Psoas muscle (tissue), 8 donors: ENCODE data around the gene CUX1. TPM values are rescaled to one million over a fixed set of nuclear protein-coding genes. Genes with fewer than 3 reads are reported as not detected.
A peak's percentile ranks its signal among the peaks of the same experiment; 100 is the strongest.

Source experiments
- ATAC-seq, 4 donors: fragments of 200-7000 bp; cut with Tn5 transposase; one replicate each; pipeline ENCODE4 v1.9.1; 2020; ENCODE audit warnings: moderate library complexity in 3 of 4, mild to moderate bottlenecking in 2 of 4
- DNase-seq, 2 donors: peaks; one replicate each; pipeline ENCODE4 v3.0.0-alpha.2; 2020
- H3K27ac ChIP-seq: fragments of 200-600 bp; one replicate; pipeline ENCODE4 v1.8.0; 2022
- H3K27me3 ChIP-seq, 3 donors: fragments of 200-600 bp in 1 of 3; one replicate each; pipeline versions ENCODE4 v1.6.1 to v1.8.0; 2013 to 2022; ENCODE audit warnings: low read length in 2 of 3, mild to moderate bottlenecking in 2 of 3, moderate library complexity in 1 of 3; ENCODE audit not compliant: insufficient read depth in 3 of 3
- H3K36me3 ChIP-seq, 2 donors: fragments of 200-600 bp in 1 of 2; one replicate each; pipeline versions ENCODE4 v1.6.1 to v1.8.0; 2013 to 2022; ENCODE audit warnings: low read depth in 1 of 2, mild to moderate bottlenecking in 1 of 2, moderate library complexity in 1 of 2; ENCODE audit not compliant: insufficient read depth in 1 of 2
- H3K4me1 ChIP-seq: fragments of 200-600 bp; one replicate; pipeline ENCODE4 v1.8.0; 2022
- H3K4me3 ChIP-seq: fragments of 200-600 bp; one replicate; pipeline ENCODE4 v1.8.0; 2022; ENCODE audit warnings: mild to moderate bottlenecking
- H3K9me3 ChIP-seq: fragments of 200-600 bp; one replicate; pipeline ENCODE4 v1.8.0; 2022
- CTCF ChIP-seq: fragments of 200-600 bp; IDR thresholded peaks from one replicate; pipeline ENCODE4 v1.8.0; 2022; ENCODE audit warnings: antibody characterized with exemption
- WGBS, 3 donors: extraction: QIAGEN DNeasy Blood & Tissue Kit; methylation state at CpG; one replicate each; pipeline versions ENCODE4 v1.1.6 to v1.1.7; 2013; 5-methylcytosine and 5-hydroxymethylcytosine counted together
- intact Hi-C, 2 donors: fragments of 100-400 bp; cut with DNase I; formaldehyde crosslinking; loops; one replicate each; pipeline versions ENCODE4 v1.11.0 to v1.14.2; 2022
- polyA plus RNA-seq, 3 donors: library from polyadenylated mRNA; stranded (reverse); fragments of 200-250 nt; gene quantifications; one replicate each; pipeline ENCODE4 v1.2.3, GENCODE V29; 2013
- total RNA-seq, 4 donors: library from RNA; stranded (reverse); fragmentation: NEBNext Ultra II Directional in 2 of 4; extraction: Animal tissue kit (Norgen Biotek cat#: 25700) in 2 of 4; gene quantifications; one replicate each; pipeline versions ENCODE4 v1.2.1 to v1.2.4, GENCODE V29; 2021 to 2023
- donor health status: healthy with polysubstance abuse.
- donor health status: DM: no; HTN: no; CAD: no; lungs with moderate emphysema.
- donor health status: Bipolar disorder and iron deficiency.
- donor health status: healthy.
- donor health status: DM: yes; HTN: yes; CAD: no.
- donor health status: DM: no; HTN: no; CAD: no.
- donor health status: DM: no; HTN: no; CAD: no.
- donor health status: DM: yes; HTN: yes; CAD: no.

CUX1 gene
- total and polyA plus RNA-seq, 7 donors: 12.5 to 95.6 (median 72.4) TPM

GRCh38 chr7:102255916-102256315 is 438.5 kb downstream of the CUX1 start:
- 82 to 84% (median 82%) methylated on average over 15 of the region's 15 CpGs for WGBS, 3 donors
- Histone ChIP-seq H3K27ac (no peak overlapping the region), H3K27me3 (peaks cover 0 to 3% (median 0%) of the 10 kb centered on the region in 3 donors), H3K4me3 (no peak overlapping the region), H3K9me3 (no peaks in the 10 kb centered on the region), H3K4me1 (no peaks in the 10 kb centered on the region), H3K36me3 (no peaks in the 10 kb centered on the region)
- no peak for ATAC-seq
- TF ChIP-seq CTCF: no peak
- no peak for DNase-seq
- intact Hi-C loops: no loop called here

- ATAC-seq (no peak), DNase-seq (no peak)
- no peaks in the 10 kb centered on the region for H3K9me3 ChIP-seq
- intact Hi-C loops: no loop called here
- no peaks in the 10 kb centered on the region for H3K4me1 ChIP-seq
- WGBS, 3 donors: 86 to 91% (median 90%) methylated on average over 25 of the region's 25 CpGs
- TF ChIP-seq CTCF: no peak
- H3K4me3 ChIP-seq: no peak overlapping the region
- H3K36me3 ChIP-seq: no peaks in the 10 kb centered on the region
- no peaks in the 10 kb centered on the region for H3K27me3 ChIP-seq
- no peak overlapping the region for H3K27ac ChIP-seq
Observed at GRCh38 chr7:102258073-102258748, 440.8 kb downstream of the CUX1 start.

GRCh38 chr7:102258749-102259107 is 441.3 kb downstream of the CUX1 start:
- 73 to 83% (median 78%) methylated on average over 12 of the region's 12 CpGs for WGBS, 3 donors
- no peak overlapping the region for H3K27ac ChIP-seq
- H3K9me3 ChIP-seq: no peaks in the 10 kb centered on the region
- intact Hi-C loops: no loop called here
- H3K4me1 ChIP-seq: no peaks in the 10 kb centered on the region
- H3K27me3 ChIP-seq: no peaks in the 10 kb centered on the region
- H3K36me3 ChIP-seq: no peaks in the 10 kb centered on the region
- ATAC-seq: no peak
- no peak overlapping the region for H3K4me3 ChIP-seq
- TF ChIP-seq CTCF: no peak
- no peak for DNase-seq

GRCh38 chr7:102260856-102261255 is 443.4 kb downstream of the CUX1 start:
- DNase-seq (no peak), ATAC-seq (peak in 2 of 4 donors; percentile 45 to 60)
- Histone ChIP-seq H3K4me1 (no peaks in the 10 kb centered on the region), H3K9me3 (no peaks in the 10 kb centered on the region), H3K36me3 (no peaks in the 10 kb centered on the region), H3K27me3 (no peaks in the 10 kb centered on the region), H3K4me3 (no peak overlapping the region), H3K27ac (no peak overlapping the region)
- no peak for TF ChIP-seq CTCF
- intact Hi-C loops: no loop called here
- WGBS, 3 donors: 44 to 50% (median 44%) methylated on average over 9 of the region's 9 CpGs

GRCh38 chr7:102261451-102261850 is 444.0 kb downstream of the CUX1 start:
- Histone ChIP-seq H3K36me3 (no peaks in the 10 kb centered on the region), H3K9me3 (no peaks in the 10 kb centered on the region), H3K4me1 (no peaks in the 10 kb centered on the region), H3K27ac (no peak overlapping the region), H3K4me3 (no peak overlapping the region), H3K27me3 (no peaks in the 10 kb centered on the region)
- ATAC-seq (no peak), DNase-seq (no peak)
- intact Hi-C loops: no loop called here
- WGBS, 3 donors: 70 to 79% (median 75%) methylated on average over 9 of the region's 9 CpGs
- no peak for TF ChIP-seq CTCF
